Mesendoderm (in vitro differentiated cells): Measurements from ENCODE around the gene SH3BP4.

Source experiments
- DNase-seq: peaks from one replicate; pipeline ENCODE4 v3.0.0; 2013
- H2AK5ac ChIP-seq: 2 replicates; pipeline ENCODE4 v1.6.1; 2013; ENCODE audit warnings: low read length, inconsistent platforms
- H2BK120ac ChIP-seq: 2 replicates; pipeline ENCODE4 v1.6.1; 2013; ENCODE audit warnings: low read depth, mild to moderate bottlenecking, low read length, moderate library complexity, mixed read lengths
- H2BK15ac ChIP-seq: replicated peaks from 2 replicates; pipeline ENCODE4 v1.6.1; 2013; ENCODE audit warnings: low read depth, mild to moderate bottlenecking, moderate library complexity
- H2BK5ac ChIP-seq: 2 replicates; pipeline ENCODE4 v1.6.1; 2013; ENCODE audit warnings: low read length, inconsistent platforms
- H3K18ac ChIP-seq: 2 replicates; pipeline ENCODE4 v1.6.1; 2013; ENCODE audit warnings: mild to moderate bottlenecking, low read length, mixed read lengths
- H3K23ac ChIP-seq: one replicate; pipeline ENCODE4 v1.6.1; 2013; ENCODE audit warnings: low read length
- H3K27ac ChIP-seq: 2 replicates; pipeline ENCODE4 v1.5.1; 2013; ENCODE audit warnings: low read depth, mild to moderate bottlenecking, inconsistent platforms, low read length, moderate library complexity
- H3K27me3 ChIP-seq: 2 replicates; pipeline ENCODE4 v1.6.1; 2013; ENCODE audit warnings: low read length, control low read depth, mild to moderate bottlenecking, inconsistent platforms; ENCODE audit not compliant: insufficient read depth, poor library complexity
- H3K36me3 ChIP-seq: 2 replicates; pipeline ENCODE4 v1.6.1; 2013; ENCODE audit warnings: low read length, inconsistent platforms; ENCODE audit not compliant: control insufficient read depth, insufficient read depth
- H3K4ac ChIP-seq: one replicate; pipeline ENCODE4 v1.6.1; 2013; ENCODE audit warnings: low read depth, mild to moderate bottlenecking, low read length, moderate library complexity
- H3K4me1 ChIP-seq: 2 replicates; pipeline ENCODE4 v1.6.1; 2013; ENCODE audit warnings: low read depth, low read length, inconsistent platforms; ENCODE audit not compliant: control insufficient read depth
- H3K4me2 ChIP-seq: 2 replicates; pipeline ENCODE4 v1.6.1; 2013; ENCODE audit warnings: low read length
- H3K4me3 ChIP-seq: 2 replicates; pipeline ENCODE4 v1.5.1; 2013; ENCODE audit warnings: mild to moderate bottlenecking, low read length
- H3K56ac ChIP-seq: one replicate; pipeline ENCODE4 v1.6.1; 2013; ENCODE audit warnings: low read length
- H3K79me1 ChIP-seq: 2 replicates; pipeline ENCODE4 v1.6.1; 2013; ENCODE audit warnings: low read length, inconsistent platforms
- H3K79me2 ChIP-seq: 2 replicates; pipeline ENCODE4 v1.6.1; 2013; ENCODE audit warnings: mild to moderate bottlenecking, low read length; ENCODE audit not compliant: control insufficient read depth, insufficient read depth
- H3K9ac ChIP-seq: 2 replicates; pipeline ENCODE4 v1.6.1; 2013; ENCODE audit warnings: low read length, inconsistent platforms
- H4K5ac ChIP-seq: one replicate; pipeline ENCODE4 v1.6.1; 2013; ENCODE audit warnings: low read length
- H4K8ac ChIP-seq: one replicate; pipeline ENCODE4 v1.6.1; 2013; ENCODE audit warnings: low read depth, mild to moderate bottlenecking, control low read depth, low read length, moderate library complexity
- WGBS: extraction: QIAGEN DNeasy Blood & Tissue Kit; methylation state at CpG from one replicate; pipeline ENCODE4 v1.1.7; 2013; ENCODE audit warnings: low lambda C conversion rate, missing lambda C conversion rate; ENCODE audit not compliant: insufficient coverage; ENCODE audit errors: extremely low coverage; 5-methylcytosine and 5-hydroxymethylcytosine counted together

Gene SH3BP4

DNA sequence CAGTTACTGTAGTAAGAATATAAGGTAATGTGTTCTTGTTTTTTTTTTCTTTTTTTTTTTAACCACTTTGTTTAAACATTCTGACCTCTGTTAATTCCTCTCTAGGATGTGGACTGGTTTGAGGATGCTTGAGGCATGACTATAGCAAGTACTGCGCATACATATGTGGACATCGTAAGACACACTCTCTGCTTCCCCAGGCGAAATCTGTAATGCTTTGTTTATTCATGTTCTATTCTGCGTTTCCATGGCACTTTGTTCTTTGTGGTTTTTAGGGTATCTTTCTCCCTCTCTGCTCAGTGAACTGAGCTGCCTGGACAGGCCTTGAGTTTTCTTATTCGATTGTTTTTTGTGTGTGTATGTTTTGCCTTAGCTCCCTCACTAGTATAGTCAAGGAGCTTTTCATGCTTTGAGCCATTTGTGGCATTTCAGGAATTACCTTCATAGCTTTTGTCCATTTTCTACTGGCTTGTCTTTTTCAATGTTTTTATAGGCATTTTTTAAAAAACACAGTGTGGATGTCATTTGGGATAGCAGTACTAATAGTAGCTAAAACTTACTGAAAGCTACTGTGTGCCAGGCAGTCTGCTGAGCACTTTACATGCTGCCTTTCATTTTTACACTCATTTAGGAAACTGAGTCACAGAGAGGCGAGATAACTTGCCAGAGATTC, 1.9 kb upstream of the SH3BP4 start:
- no peak overlapping the region for H3K9ac ChIP-seq
- H2BK120ac ChIP-seq, result no peak overlapping the region
- no peak overlapping the region for H2AK5ac ChIP-seq
- no peak overlapping the region for H2BK15ac ChIP-seq
- no peak overlapping the region for H3K18ac ChIP-seq
- H3K27ac ChIP-seq, result no peak overlapping the region
- no peak for DNase-seq
- no peak overlapping the region for H3K56ac ChIP-seq
- whole genome bisulfite sequencing, result no CpG with 5 or more reads among the region's 6 CpGs
- peaks cover 3% of the 10 kb centered on the region for H3K79me1 ChIP-seq
- no peak overlapping the region for H3K4me3 ChIP-seq
- H3K23ac ChIP-seq, result no peak overlapping the region
- no peak overlapping the region for H3K4me2 ChIP-seq
- H3K4me1 ChIP-seq, result peaks cover 6% of the 10 kb centered on the region
- no peaks in the 10 kb centered on the region for H3K36me3 ChIP-seq
- no peak overlapping the region for H4K5ac ChIP-seq
- H2BK5ac ChIP-seq, result no peak overlapping the region
- H3K4ac ChIP-seq, result no peak overlapping the region
- peaks cover 22% of the 10 kb centered on the region for H3K79me2 ChIP-seq
- no peak overlapping the region for H4K8ac ChIP-seq
- H3K27me3 ChIP-seq, result no peaks in the 10 kb centered on the region

DNA sequence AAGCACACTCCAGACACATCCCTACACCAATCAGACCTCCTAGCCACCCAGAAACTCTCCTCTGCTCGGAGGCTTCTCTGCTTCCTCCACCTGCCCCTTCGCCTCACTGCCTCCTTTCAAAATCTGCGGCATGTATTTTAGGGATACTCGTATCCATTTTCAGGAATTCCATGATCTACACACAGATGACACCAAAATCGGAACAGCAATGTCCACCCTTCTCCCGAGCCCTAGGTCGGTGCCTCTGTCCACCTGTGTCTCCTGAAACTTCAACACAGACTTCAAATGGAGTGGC, 1.4 kb upstream of the SH3BP4 start:
- Histone ChIP-seq H4K5ac (no peak overlapping the region), H2BK120ac (no peak overlapping the region), H3K18ac (no peak overlapping the region), H3K27ac (no peak overlapping the region), H4K8ac (no peak overlapping the region), H3K9ac (no peak overlapping the region), H3K79me2 (peaks cover 27% of the 10 kb centered on the region), H2BK15ac (no peak overlapping the region), H3K56ac (peak overlapping the region; percentile 95), H3K27me3 (no peaks in the 10 kb centered on the region), H3K36me3 (no peaks in the 10 kb centered on the region), H2AK5ac (no peak overlapping the region), H3K4me1 (peaks cover 11% of the 10 kb centered on the region), H3K79me1 (peaks cover 6% of the 10 kb centered on the region), H3K4ac (no peak overlapping the region), H3K4me3 (no peak overlapping the region), H3K23ac (no peak overlapping the region), H3K4me2 (no peak overlapping the region), H2BK5ac (no peak overlapping the region)
- DNase-seq, result no peak
- no CpG with 5 or more reads among the region's 7 CpGs for WGBS

DNA sequence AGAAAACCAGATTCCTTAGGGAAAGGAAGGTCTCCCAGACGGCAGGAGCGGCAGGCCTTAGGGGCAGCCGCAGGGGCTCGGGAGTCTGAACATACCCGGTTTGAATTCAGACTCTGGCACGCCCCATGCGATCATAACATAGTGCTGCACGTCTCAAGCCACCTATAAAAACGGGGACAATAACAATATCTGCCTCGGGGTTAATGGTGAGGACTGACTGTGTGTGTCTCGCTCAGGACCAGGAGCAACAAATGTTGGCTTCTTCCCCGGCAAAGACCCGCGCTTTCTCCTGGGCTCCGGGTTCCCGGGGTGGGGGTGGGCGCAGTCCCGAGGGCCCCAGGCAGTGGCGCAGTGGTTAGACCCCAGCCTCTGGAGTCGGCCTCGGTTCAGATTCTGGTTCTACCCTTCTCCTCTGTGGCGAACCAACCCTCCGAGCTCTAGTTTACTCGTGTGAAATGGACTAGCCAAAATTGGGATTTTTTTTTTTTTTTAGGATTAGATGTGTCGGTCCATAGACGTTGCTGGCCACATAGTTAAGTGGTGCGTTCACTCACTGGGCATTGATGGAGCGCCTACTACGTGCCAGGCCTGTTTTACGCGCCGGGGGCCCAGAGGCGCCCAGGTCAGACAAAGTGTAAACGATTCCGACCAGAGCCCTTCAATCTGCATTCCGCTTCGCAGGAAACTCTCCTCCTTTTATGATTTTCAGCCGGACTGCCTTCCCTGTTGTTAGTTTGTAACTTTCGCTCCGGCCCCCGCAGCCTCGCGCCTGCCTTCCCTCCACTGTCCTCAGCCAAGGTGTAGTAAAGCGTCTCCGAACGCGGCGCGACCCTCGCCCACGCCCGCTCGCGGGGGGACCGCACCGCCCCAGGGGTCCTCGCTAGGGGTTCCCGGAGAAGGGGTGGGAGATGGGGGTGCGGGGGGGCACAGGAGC, 820 bp upstream of the SH3BP4 start:
- no CpG with 5 or more reads among the region's 59 CpGs for WGBS
- H3K27ac ChIP-seq, result no peak overlapping the region
- peak overlapping the region; percentile 88 for H3K4ac ChIP-seq

DNA sequence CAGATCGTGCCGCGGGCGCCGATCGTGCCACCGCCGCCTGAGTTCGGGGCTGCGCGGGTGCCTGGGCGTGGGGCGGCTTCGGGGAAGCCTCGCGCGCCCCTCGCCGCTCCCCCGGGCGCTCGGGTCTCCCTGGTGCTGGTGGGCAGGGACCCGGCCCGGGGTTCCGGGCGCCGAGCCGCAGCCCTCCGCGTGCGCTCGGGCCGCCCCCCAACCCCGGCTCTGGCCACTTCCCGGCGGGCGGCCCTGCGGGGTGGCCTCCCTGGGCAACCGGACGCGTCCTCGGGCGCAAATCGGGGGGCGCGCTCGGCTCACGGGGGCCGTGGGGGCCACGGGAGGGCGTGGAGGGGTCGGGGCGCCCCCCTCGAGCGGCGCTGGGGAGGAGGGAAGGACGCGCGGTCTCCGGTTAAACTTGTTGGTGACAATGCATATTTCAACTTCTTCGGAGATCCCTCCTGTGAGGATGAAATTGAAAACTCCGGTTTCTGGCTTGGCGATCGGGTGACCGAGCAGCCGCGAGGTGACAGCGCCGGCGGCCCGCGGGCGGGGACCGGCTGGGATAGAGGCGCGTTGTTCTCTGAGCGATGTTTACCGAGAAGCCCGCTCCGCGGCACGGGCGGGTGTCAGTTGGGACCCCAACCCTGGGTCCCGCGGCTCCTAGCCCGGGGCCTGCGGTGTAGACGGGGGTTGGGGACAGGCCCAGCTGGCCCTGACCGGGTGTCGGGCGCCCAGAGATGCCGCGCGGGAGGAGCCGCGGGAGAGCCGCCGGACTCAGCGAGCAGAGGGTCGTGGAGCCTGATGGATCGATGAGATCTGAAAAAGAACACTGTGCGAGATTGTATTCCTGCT, 676 bp downstream of the SH3BP4 start:
- Histone ChIP-seq H2BK120ac (peak overlapping the region; percentile 96), H3K79me2 (peaks cover 48% of the 10 kb centered on the region), H4K8ac (peak overlapping the region; percentile 68), H2AK5ac (no peak overlapping the region), H3K23ac (peak overlapping the region; percentile 51), H3K4me2 (peak overlapping the region; percentile 70), H3K4me1 (peaks cover 23% of the 10 kb centered on the region), H2BK5ac (no peak overlapping the region), H3K4ac (peak overlapping the region; percentile 98), H3K79me1 (peaks cover 14% of the 10 kb centered on the region), H3K36me3 (no peaks in the 10 kb centered on the region), H4K5ac (no peak overlapping the region), H3K27me3 (no peaks in the 10 kb centered on the region), H2BK15ac (peak overlapping the region; percentile 9), H3K4me3 (peak overlapping the region; percentile 79), H3K9ac (peak overlapping the region; percentile 89), H3K27ac (peak overlapping the region; percentile 49), H3K18ac (peak overlapping the region; percentile 100), H3K56ac (peak overlapping the region; percentile 88)
- WGBS, result no CpG with 5 or more reads among the region's 102 CpGs
- DNase-seq, result peak; percentile 48

More for the DNA sequence above, 820 bp upstream of the SH3BP4 start:
- Histone ChIP-seq H3K79me1 (peaks cover 9% of the 10 kb centered on the region), H3K18ac (peak overlapping the region; percentile 97), H3K79me2 (peaks cover 33% of the 10 kb centered on the region), H3K4me1 (peaks cover 17% of the 10 kb centered on the region), H4K5ac (no peak overlapping the region), H2BK15ac (no peak overlapping the region), H2BK5ac (no peak overlapping the region), H3K36me3 (no peaks in the 10 kb centered on the region), H3K4me2 (peak overlapping the region; percentile 84), H3K9ac (peak overlapping the region; percentile 82), H3K56ac (peak overlapping the region; percentile 95), H4K8ac (peak overlapping the region; percentile 98), H3K4me3 (peak overlapping the region; percentile 39), H2AK5ac (no peak overlapping the region), H3K23ac (no peak overlapping the region), H3K27me3 (no peaks in the 10 kb centered on the region), H2BK120ac (peak overlapping the region; percentile 86)
- DNase-seq, result peak; percentile 70

- no peaks in the 10 kb centered on the region for H3K27me3 ChIP-seq
- H2AK5ac ChIP-seq, result no peak overlapping the region
- peaks cover 57% of the 10 kb centered on the region for H3K79me2 ChIP-seq
- H2BK120ac ChIP-seq, result peak overlapping the region; percentile 33
- peak overlapping the region; percentile 88 for H3K18ac ChIP-seq
- H3K56ac ChIP-seq, result peak overlapping the region; percentile 88
- peak overlapping the region; percentile 19 for H3K4ac ChIP-seq
- H3K9ac ChIP-seq, result peak overlapping the region; percentile 89
- H2BK5ac ChIP-seq, result no peak overlapping the region
- peak overlapping the region; percentile 79 for H3K4me3 ChIP-seq
- no peak overlapping the region for H3K23ac ChIP-seq
- H3K27ac ChIP-seq, result no peak overlapping the region
- H3K4me2 ChIP-seq, result peak overlapping the region; percentile 70
- H3K4me1 ChIP-seq, result peaks cover 30% of the 10 kb centered on the region
- no peak overlapping the region for H4K5ac ChIP-seq
- H3K36me3 ChIP-seq, result no peaks in the 10 kb centered on the region
- peak; percentile 57 for DNase-seq
- WGBS, result no CpG with 5 or more reads among the region's 20 CpGs
- H2BK15ac ChIP-seq, result no peak overlapping the region
- peaks cover 20% of the 10 kb centered on the region for H3K79me1 ChIP-seq
- H4K8ac ChIP-seq, result no peak overlapping the region
Measured at GRCh38 chr2:234953116-234954031, 1.6 kb downstream of the SH3BP4 start.
